ENCODE results near the gene CTIF. TPM values are rescaled to one million over a fixed set of nuclear protein-coding genes. Genes with fewer than 3 reads are reported as not detected.

Gene CTIF
- polyA plus RNA-seq, 1 of the 3 experiments (the other 2 are of a cell fraction): 47.2 TPM

- ChIA-PET POLR2A (no interaction called here), CTCF (interaction anchor here (0.6 kb wide), 1 partner anchor 13 kb away, joined by 3 read pairs; no protein-coding TSS in a partner anchor)
- Histone ChIP-seq H3K9me2 (no peaks in the 10 kb centered on the region), H3K27ac (ENCODE audit: low read depth in 2 of 2, low read length in 1 of 2) (peak overlapping the region in 1 of 2 experiments; percentile 40; a peak in 2 of 4 replicates), H3K9ac (no peak overlapping the region), H3K4me3 (ENCODE audit: low read depth in 2 of 2, low read length in 1 of 2) (no peak overlapping the region), H3K4me2 (no peak overlapping the region), H3K79me2 (ENCODE audit: insufficient read depth) (peaks cover 22% of the 10 kb centered on the region), H4K20me1 (ENCODE audit: insufficient read depth) (no peaks in the 10 kb centered on the region), H3K27me3 (ENCODE audit: insufficient read depth) (no peaks in the 10 kb centered on the region), H3K9me3 (no peaks in the 10 kb centered on the region), H3K4me1 (ENCODE audit: control insufficient read depth in 1 of 2, insufficient read depth in 2 of 2, low read depth in 1 of 2, low read length in 1 of 2) (no peaks in the 10 kb centered on the region; a peak in 1 of 4 replicates), H3K36me3 (replicated peaks in 1 of 2; ENCODE audit: control insufficient read depth in 1 of 2, insufficient read depth in 2 of 2, low read length in 1 of 2) (peaks cover 26 to 41% of the 10 kb centered on the region in 2 experiments), H2AFZ (ENCODE audit: low read depth) (no peak overlapping the region), H3F3A (replicated peaks; ENCODE audit: insufficient read depth) (peaks cover 21% of the 10 kb centered on the region)
- 97% methylated on average over 5 of the region's 5 CpGs for WGBS (ENCODE audit: low lambda C conversion rate)
- TF ChIP-seq CHD2 (IDR thresholded peaks at IDR 0.05; ENCODE audit: low read length, partially characterized antibody): no peak
- no peak for TF ChIP-seq SIN3A (IDR thresholded peaks at IDR 0.05; ENCODE audit: borderline replicate concordance, low read depth, low read length)
- no peak for TF ChIP-seq RCOR1 (IDR thresholded peaks at IDR 0.05; ENCODE audit: low read length)
- TF ChIP-seq RFX5 (IDR thresholded peaks at IDR 0.05; ENCODE audit: low read length): no peak
- no peak for TF ChIP-seq YY1 (IDR thresholded peaks at IDR 0.05; ENCODE audit: low read depth)
- TF ChIP-seq NFIC (IDR thresholded peaks at IDR 0.05; ENCODE audit: borderline replicate concordance): no peak
- TF ChIP-seq, protein P1, sequence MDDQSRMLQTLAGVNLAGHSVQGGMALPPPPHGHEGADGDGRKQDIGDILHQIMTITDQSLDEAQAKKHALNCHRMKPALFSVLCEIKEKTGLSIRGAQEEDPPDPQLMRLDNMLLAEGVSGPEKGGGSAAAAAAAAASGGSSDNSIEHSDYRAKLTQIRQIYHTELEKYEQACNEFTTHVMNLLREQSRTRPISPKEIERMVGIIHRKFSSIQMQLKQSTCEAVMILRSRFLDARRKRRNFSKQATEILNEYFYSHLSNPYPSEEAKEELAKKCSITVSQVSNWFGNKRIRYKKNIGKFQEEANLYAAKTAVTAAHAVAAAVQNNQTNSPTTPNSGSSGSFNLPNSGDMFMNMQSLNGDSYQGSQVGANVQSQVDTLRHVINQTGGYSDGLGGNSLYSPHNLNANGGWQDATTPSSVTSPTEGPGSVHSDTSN (IDR thresholded peaks at IDR 0.05): no peak
- TF ChIP-seq, protein P2, sequence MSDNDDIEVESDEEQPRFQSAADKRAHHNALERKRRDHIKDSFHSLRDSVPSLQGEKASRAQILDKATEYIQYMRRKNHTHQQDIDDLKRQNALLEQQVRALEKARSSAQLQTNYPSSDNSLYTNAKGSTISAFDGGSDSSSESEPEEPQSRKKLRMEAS (IDR thresholded peaks at IDR 0.05; ENCODE audit: low read depth): no peak
- TF ChIP-seq REST (IDR thresholded peaks at IDR 0.05; ENCODE audit: low read depth, low read length): no peak
- TF ChIP-seq SMC3 (IDR thresholded peaks at IDR 0.05; ENCODE audit: low read depth, low read length): no peak
- no peak for TF ChIP-seq FOXJ3 (CRISPR knock-in tag; IDR thresholded peaks at IDR 0.05)
- TF ChIP-seq, protein P3, sequence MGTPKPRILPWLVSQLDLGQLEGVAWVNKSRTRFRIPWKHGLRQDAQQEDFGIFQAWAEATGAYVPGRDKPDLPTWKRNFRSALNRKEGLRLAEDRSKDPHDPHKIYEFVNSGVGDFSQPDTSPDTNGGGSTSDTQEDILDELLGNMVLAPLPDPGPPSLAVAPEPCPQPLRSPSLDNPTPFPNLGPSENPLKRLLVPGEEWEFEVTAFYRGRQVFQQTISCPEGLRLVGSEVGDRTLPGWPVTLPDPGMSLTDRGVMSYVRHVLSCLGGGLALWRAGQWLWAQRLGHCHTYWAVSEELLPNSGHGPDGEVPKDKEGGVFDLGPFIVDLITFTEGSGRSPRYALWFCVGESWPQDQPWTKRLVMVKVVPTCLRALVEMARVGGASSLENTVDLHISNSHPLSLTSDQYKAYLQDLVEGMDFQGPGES (IDR thresholded peaks at IDR 0.05; ENCODE audit: low read depth, low read length): no peak
- no peak for DNase-seq
Observed at GRCh38 chr18:48814490-48815178, 275.8 kb downstream of the CTIF start.

All from SK-N-SH (cell line).